GM20000 (cell line): ENCODE measurements around the gene EEF2KMT.

Experiments
- DNase-seq: peaks from one replicate; pipeline ENCODE4 v3.0.0; 2012; ENCODE audit warnings: low spot score
- TF ChIP-seq, protein P1 (sequence below): IDR thresholded peaks from 2 replicates; pipeline ENCODE4 v1.5.1; 2012; ENCODE audit warnings: mild to moderate bottlenecking, control low read depth; ENCODE audit errors: extremely low read depth, missing control alignments

EEF2KMT gene

DNA sequence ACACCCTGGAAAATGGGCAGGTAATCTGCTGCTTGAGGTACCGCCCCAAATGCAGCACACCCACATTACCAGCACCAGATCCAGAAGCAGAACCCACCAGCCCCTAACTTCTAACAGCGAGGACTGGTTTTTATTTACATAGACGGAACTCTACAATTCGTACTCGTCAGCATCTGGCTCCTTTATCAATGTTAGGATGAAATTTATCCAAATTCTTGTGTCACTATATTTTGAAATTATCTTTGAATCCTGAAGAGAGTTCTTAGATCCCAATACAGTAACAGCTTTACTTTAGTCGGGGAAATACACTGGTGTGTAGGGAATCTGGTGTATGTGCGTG is 26.3 kb downstream of the EEF2KMT start:
- no peak for DNase-seq
- TF ChIP-seq, protein P1, sequence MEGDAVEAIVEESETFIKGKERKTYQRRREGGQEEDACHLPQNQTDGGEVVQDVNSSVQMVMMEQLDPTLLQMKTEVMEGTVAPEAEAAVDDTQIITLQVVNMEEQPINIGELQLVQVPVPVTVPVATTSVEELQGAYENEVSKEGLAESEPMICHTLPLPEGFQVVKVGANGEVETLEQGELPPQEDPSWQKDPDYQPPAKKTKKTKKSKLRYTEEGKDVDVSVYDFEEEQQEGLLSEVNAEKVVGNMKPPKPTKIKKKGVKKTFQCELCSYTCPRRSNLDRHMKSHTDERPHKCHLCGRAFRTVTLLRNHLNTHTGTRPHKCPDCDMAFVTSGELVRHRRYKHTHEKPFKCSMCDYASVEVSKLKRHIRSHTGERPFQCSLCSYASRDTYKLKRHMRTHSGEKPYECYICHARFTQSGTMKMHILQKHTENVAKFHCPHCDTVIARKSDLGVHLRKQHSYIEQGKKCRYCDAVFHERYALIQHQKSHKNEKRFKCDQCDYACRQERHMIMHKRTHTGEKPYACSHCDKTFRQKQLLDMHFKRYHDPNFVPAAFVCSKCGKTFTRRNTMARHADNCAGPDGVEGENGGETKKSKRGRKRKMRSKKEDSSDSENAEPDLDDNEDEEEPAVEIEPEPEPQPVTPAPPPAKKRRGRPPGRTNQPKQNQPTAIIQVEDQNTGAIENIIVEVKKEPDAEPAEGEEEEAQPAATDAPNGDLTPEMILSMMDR: no peak

DNA sequence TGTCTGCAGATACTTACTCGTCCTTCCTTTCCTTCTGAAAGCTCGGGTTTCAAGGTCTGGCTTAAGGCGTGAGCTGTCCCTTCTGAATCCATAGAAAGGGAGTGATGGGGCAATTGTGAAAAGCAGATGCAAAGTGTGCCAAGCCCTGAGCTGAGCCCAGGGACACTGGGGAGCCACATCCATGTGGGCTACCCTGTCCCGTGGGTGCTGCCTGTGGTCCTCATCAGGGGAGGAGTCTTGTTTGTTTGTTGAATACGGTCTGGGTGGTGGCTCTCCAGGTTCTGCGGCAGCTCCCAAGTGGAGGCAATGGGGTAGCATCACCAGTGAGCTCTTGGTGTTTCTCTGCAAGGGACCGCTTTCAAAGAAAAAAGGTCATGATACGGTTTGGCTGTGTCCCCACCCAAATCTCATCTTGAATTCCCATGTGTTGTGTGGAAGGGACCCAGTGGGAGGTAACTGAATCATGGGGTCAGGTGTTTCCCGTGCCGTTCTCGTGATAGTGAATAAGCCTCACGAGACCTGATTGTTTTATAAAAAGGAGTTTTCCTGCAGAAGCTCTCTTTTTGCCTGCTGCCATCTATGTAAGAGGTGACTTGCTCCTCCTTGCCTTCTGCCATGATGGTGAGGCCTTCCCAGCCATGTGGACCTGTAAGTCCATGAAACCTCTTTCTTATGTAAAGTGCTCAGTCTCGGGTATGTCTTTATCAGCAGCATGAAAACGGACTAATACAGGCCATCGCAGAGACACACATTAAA is 27.0 kb downstream of the EEF2KMT start:
- TF ChIP-seq, protein P1: no peak
- DNase-seq: no peak

DNA sequence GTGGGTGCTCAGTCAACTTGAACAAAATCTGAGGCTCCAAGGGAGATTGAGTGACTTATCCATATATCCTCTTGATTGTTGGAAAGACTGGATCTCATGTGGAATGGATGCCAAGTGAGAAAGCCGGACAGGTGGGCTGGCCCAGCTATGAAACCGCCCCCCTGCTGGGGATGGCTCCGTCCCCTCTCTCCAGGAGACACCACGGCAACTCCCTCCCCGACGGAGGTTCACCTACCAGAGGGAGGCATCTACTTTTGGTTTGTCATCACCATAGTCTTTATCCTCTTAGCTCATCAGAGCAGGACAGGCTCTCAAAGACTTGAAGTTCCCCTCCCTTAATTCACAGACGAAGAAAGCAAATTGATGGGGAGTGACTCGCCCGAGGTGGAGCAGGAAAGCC is 27.7 kb downstream of the EEF2KMT start:
- TF ChIP-seq, protein P1: no peak

DNA sequence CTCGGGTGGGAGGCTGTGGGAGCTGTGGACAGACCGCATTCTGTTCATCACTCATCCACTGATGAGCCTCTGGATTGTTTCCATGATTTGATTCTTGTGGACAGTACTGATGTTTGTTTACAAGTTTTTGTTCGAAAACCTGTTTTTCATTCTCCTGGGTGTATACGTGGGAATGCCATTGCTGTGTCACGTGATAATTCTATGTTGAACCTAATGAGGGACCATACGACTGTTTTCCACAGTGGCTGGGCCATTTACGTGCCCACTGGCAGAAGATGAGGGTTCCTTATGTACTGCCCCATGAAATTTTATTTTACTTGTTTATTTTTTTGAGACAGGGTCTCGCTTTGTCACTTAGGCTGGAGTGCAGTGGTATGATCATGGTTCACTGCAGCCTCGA is 28.5 kb downstream of the EEF2KMT start:
- DNase-seq: no peak
- TF ChIP-seq, protein P1: no peak

More for the DNA sequence above, 27.7 kb downstream of the EEF2KMT start:
- DNase-seq: no peak

DNA sequence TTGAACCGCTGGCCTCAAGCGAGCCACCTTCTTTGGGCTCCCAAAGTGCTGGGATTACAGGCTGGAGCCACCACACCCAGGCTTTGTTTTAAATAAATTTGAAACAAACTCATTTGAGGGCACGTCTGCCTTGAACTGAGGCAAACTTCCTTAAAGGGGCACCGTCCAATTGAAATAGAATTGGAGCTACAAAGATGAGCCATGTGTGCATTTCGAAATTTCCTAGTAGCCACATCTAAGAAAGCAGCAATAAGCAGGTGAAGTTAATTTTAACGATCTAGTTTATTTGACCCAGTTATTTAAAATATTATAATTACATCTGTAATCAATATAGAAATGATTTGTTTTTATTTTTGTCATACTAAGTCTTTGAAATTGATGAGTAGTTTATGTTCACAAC is 31.1 kb downstream of the EEF2KMT start:
- no peak for DNase-seq
- TF ChIP-seq, protein P1: no peak

DNA sequence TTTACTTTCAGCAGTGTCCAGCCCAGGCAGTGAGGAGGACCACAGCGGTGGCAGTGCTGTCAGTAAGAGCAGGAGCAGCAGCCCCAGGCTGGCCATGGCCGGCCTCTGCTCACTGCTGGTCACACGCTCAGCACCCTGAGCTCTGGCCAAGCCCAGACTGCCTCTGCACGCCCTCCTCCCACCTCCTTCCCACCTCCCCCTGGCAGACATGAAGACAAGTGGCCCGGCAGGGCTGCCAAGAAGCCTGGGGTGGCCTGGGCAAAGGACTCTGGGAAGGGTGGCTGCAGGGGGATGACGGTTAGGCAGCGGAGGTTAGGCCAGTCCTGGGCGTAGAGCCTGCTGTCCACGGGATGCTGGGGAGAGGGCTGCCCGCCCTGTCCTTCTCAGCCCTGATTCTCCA is 31.8 kb downstream of the EEF2KMT start, which contains the start of gene C16orf89:
C16orf89 (minus strand) TSS at position 144 of the 400 bp plus-strand sequence; CDS start at position 96, 48 bp downstream.
- TF ChIP-seq, protein P1: no peak

DNA sequence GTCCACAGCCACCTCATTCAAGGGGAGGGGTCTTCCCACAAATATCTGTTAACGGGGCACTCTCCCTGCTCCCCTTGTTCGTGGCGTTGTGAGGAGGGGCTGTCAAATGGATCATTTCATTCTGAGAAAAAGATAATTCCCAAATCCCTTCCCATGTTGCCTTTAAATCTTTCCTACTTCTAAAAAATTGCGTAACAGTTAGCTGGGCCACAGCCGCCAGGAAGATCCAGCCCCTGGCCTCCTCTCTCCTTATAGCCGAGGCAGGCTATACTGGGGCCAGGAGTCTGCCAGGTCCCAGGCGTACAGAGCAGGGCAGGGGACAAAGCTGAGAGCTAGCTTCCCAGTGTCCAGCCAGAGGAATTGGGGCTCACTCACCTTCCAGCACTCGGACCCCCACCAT is 32.3 kb downstream of the EEF2KMT start:
- DNase-seq: no peak
- TF ChIP-seq, protein P1: no peak

More for the DNA sequence above, 31.8 kb downstream of the EEF2KMT start, which contains the start of gene C16orf89:
- no peak for DNase-seq
